SK-N-SH treated with all-trans-retinoic acid at 6 μM for 48 hours (cell line): ENCODE data around the gene RHOU.

ENCODE experiments used
- ARNTL ChIP-seq: fragments of 450-650 bp; formaldehyde crosslinking; IDR thresholded peaks from 2 replicates; pipeline ENCODE4 v1.5.0; 2020; ENCODE audit warnings: low read depth, mild to moderate bottlenecking, moderate library complexity, borderline replicate concordance
- CSDC2 ChIP-seq: fragments of 250-450 bp; sonication (Bioruptor Pico); IDR thresholded peaks from 2 replicates; pipeline ENCODE4 v1.5.0; 2020; ENCODE audit warnings: mild to moderate bottlenecking, moderate library complexity
- ESRRG ChIP-seq: fragments of 250-450 bp; sonication (Bioruptor Pico); IDR thresholded peaks from 2 replicates; pipeline ENCODE4 v1.6.1; 2021; ENCODE audit warnings: mild to moderate bottlenecking
- ISL1 ChIP-seq: fragments of 250-450 bp; sonication (Bioruptor Pico); IDR thresholded peaks from 2 replicates; pipeline ENCODE4 v2.1.2; 2022; ENCODE audit warnings: mild to moderate bottlenecking, moderate library complexity
- RARB ChIP-seq: fragments of 250-450 bp; sonication (Bioruptor Pico); IDR thresholded peaks from 2 replicates; pipeline ENCODE4 v1.8.0; 2021; ENCODE audit warnings: mild to moderate bottlenecking, moderate library complexity
- ZC3H10 ChIP-seq: fragments of 250-450 bp; sonication (Bioruptor Pico); IDR thresholded peaks from 2 replicates; pipeline ENCODE4 v1.5.1; 2021; ENCODE audit warnings: mild to moderate bottlenecking, moderate library complexity
- TF ChIP-seq, protein P1 (sequence below): fragments of 250-450 bp; sonication (Bioruptor Pico); IDR thresholded peaks from 2 replicates; pipeline ENCODE4 v1.8.0; 2020; ENCODE audit warnings: mild to moderate bottlenecking, moderate library complexity, borderline replicate concordance

Gene RHOU

GRCh38 chr1:228795596-228795995, 60.3 kb downstream of the RHOU start (continued):
- TF ChIP-seq, protein P1, sequence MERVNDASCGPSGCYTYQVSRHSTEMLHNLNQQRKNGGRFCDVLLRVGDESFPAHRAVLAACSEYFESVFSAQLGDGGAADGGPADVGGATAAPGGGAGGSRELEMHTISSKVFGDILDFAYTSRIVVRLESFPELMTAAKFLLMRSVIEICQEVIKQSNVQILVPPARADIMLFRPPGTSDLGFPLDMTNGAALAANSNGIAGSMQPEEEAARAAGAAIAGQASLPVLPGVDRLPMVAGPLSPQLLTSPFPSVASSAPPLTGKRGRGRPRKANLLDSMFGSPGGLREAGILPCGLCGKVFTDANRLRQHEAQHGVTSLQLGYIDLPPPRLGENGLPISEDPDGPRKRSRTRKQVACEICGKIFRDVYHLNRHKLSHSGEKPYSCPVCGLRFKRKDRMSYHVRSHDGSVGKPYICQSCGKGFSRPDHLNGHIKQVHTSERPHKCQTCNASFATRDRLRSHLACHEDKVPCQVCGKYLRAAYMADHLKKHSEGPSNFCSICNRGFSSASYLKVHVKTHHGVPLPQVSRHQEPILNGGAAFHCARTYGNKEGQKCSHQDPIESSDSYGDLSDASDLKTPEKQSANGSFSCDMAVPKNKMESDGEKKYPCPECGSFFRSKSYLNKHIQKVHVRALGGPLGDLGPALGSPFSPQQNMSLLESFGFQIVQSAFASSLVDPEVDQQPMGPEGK (CRISPR knock-in tag), result no peak
- no peak for TF ChIP-seq RARB (CRISPR knock-in tag)
- TF ChIP-seq ZC3H10 (CRISPR knock-in tag), result no peak
- no peak for TF ChIP-seq CSDC2 (CRISPR knock-in tag)
- no peak for TF ChIP-seq ARNTL (CRISPR knock-in tag)
- no peak for TF ChIP-seq ESRRG (CRISPR knock-in tag)
- no peak for TF ChIP-seq ISL1
- TF ChIP-seq, all 23 proteins: peak for 0
